BJ (cell line): ENCODE data around the gene NEK7. TPM values are rescaled to one million over a fixed set of nuclear protein-coding genes. Genes with fewer than 3 reads are reported as not detected.

Experiments
- CTCF ChIA-PET: fragments of 350-600 bp; formaldehyde crosslinking; extraction: SDS; loops from one replicate; lab custom pipeline; 2021; ENCODE audit warnings: antibody characterized with exemption, inconsistent platforms; lab: Yijun Ruan, JAX
- POLR2A ChIA-PET: fragments of 300-600 bp; sonication (Branson Sonifier 250); formaldehyde crosslinking; extraction: SDS; loops from one replicate; lab custom pipeline; 2021; ENCODE audit warnings: antibody characterized with exemption; lab: Charles Lee
- DNase-seq: peaks from one replicate; pipeline ENCODE4 v3.0.0-alpha.2; 2011; ENCODE audit warnings: low read depth
- H3K27me3 ChIP-seq: 2 replicates; pipeline ENCODE4 v1.6.0; 2011; ENCODE audit warnings: low read length; ENCODE audit not compliant: control insufficient read depth, insufficient read depth
- H3K36me3 ChIP-seq: 2 replicates; pipeline ENCODE4 v1.5.1; 2011; ENCODE audit warnings: low read length; ENCODE audit not compliant: control insufficient read depth, insufficient read depth
- H3K4me3 ChIP-seq: 2 replicates; pipeline ENCODE4 v1.5.1; 2011; ENCODE audit warnings: low read depth, mild to moderate bottlenecking, control low read depth, low read length
- polyA plus RNA-seq: library from polyadenylated mRNA; depleted of rRNA; stranded (reverse); fragments of >200 nt; gene quantifications from 2 replicates; pipeline ENCODE4 v1.2.3, GENCODE V29; 2011
- TF ChIP-seq, protein P1 (sequence below): IDR thresholded peaks from 2 replicates; pipeline ENCODE4 v1.5.1; 2011; ENCODE audit warnings: low read depth, mild to moderate bottlenecking, control low read depth, inconsistent platforms, low read length, moderate library complexity; ENCODE audit not compliant: insufficient read depth

The NEK7 gene
- polyA plus RNA-seq, 1 experiment: 428 TPM

DNA sequence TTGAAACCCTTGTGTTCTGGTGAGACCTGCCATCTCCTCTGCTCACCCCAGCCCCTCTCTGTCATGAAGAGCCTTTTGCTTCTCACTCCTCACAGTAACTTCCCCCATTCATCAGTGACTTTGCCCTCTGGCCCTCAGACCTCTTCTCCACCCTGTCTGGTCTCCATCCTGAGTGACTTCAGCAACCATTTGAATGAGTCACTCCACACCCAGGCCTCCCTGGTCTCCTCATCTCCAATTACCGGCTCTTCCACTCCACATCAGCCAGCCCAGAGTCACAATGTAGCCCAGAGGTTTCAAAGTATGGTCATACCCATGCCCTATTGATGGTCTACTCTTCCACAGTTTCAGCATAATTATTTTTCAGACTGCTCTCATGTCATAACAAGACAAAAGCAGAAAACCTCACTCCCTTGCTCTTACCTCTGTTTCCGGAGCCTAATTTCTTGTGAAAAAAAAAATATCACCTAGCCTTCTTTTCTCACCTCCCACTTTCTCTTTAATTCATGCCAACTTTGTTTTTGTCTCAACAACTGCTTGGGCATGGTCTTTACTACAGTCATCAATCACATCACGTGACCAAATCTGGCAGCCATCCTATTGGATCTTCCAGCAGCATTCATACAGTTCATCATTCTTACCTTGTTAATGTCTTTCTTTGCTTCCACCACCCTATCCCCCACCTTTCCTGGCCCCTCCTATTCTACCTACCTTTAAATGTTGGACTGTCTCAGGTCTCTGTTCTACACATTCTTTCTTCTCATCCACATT lies 35.6 kb upstream of the NEK7 start:
- CTCF ChIA-PET: interaction anchor here (0.6 to 2.6 kb wide), 3 partner anchors 32 to 1162 kb away, joined by 4 to 7 read pairs (median 4); no protein-coding TSS in a partner anchor
- POLR2A ChIA-PET: no interaction called here
- no peaks in the 10 kb centered on the region for H3K36me3 ChIP-seq
- no peaks in the 10 kb centered on the region for H3K27me3 ChIP-seq
- DNase-seq: peak; percentile 55
- H3K4me3 ChIP-seq: no peak overlapping the region
- TF ChIP-seq, protein P1, sequence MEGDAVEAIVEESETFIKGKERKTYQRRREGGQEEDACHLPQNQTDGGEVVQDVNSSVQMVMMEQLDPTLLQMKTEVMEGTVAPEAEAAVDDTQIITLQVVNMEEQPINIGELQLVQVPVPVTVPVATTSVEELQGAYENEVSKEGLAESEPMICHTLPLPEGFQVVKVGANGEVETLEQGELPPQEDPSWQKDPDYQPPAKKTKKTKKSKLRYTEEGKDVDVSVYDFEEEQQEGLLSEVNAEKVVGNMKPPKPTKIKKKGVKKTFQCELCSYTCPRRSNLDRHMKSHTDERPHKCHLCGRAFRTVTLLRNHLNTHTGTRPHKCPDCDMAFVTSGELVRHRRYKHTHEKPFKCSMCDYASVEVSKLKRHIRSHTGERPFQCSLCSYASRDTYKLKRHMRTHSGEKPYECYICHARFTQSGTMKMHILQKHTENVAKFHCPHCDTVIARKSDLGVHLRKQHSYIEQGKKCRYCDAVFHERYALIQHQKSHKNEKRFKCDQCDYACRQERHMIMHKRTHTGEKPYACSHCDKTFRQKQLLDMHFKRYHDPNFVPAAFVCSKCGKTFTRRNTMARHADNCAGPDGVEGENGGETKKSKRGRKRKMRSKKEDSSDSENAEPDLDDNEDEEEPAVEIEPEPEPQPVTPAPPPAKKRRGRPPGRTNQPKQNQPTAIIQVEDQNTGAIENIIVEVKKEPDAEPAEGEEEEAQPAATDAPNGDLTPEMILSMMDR: no peak

DNA sequence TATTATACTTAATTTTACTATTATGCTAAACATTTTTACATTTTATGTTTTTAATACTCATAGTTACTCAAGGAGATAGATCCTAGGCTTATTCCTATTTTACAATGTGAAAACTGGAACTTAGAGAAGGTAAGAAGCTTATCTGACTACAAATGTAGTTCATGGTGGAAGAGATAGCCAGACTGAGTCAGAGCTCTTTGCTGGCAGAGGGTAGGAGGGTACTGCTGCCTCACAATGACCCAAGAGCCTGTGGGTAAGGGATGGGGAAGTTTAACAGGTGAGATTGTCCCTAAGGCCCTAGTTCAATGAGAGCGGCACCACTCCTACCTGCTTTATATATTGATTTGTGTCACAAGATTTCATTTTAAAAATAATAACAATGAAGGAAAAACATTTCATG lies 34.1 kb upstream of the NEK7 start:
- CTCF ChIA-PET: interaction anchor here (0.7 to 2.0 kb wide), 3 partner anchors 9 to 380 kb away, joined by 3 to 5 read pairs (median 4); partner anchors contain the start of gene NEK7
- Histone ChIP-seq H3K4me3 (no peak overlapping the region), H3K27me3 (no peaks in the 10 kb centered on the region), H3K36me3 (no peaks in the 10 kb centered on the region)
- no peak for DNase-seq
- POLR2A ChIA-PET: interaction anchor here (0.6 kb wide), 1 partner anchor 201 kb away, joined by 7 read pairs; no protein-coding TSS in a partner anchor
- TF ChIP-seq, protein P1: no peak

DNA sequence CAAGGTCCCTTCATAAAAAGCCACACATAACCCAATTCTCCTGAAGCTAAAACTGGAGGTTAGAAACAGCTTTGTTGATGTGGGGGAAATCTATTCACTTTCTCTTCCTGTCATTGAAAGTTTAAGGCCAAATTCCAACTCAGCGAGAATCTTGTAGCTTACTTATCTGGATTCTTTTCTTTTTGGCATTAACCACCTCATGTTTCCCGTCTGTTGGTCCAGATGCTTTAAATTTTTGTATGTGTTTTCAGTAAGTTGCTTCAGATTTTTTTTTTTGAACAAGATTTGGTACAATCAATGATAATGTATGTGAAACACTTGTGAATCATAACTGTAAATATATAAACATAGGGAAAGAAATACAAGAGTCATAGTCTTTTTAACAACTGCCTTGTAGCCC lies 33.7 kb upstream of the NEK7 start:
- Histone ChIP-seq H3K27me3 (no peaks in the 10 kb centered on the region), H3K36me3 (no peaks in the 10 kb centered on the region), H3K4me3 (no peak overlapping the region)
- ChIA-PET CTCF (interaction anchor here (0.7 to 2.0 kb wide), 3 partner anchors 9 to 380 kb away, joined by 3 to 5 read pairs (median 4); partner anchors contain the start of gene NEK7), POLR2A (interaction anchor here (0.6 kb wide), 1 partner anchor 51 kb away, joined by 3 read pairs; no protein-coding TSS in a partner anchor)
- DNase-seq: no peak
- TF ChIP-seq, protein P1: no peak

DNA sequence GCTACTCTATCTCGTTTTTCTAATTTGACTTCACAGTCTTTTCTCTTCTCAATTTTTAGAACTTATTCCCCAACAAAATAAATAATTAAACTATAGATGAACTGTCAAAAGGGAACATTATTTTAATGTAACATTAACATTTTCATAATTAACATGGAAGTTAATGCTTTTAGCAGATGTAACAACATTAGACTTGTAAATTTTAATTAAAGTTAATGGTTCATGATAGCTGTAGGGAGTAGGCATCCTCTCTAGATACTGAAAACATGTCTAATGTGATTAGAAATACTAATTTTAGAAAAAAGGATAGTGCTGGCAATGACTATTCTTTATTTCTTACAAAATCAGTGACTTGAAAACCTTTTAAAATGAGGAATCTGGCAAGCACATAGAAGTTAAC lies 32.1 kb upstream of the NEK7 start:
- Histone ChIP-seq H3K4me3 (no peak overlapping the region), H3K36me3 (no peaks in the 10 kb centered on the region), H3K27me3 (no peaks in the 10 kb centered on the region)
- ChIA-PET CTCF (interaction anchor here (1.0 to 2.0 kb wide), 2 partner anchors 32 to 36 kb away, joined by 3 to 5 read pairs; partner anchors contain the start of gene NEK7), POLR2A (no interaction called here)
- TF ChIP-seq, protein P1: no peak
- DNase-seq: no peak
